ELF-1 (cell line): ENCODE results near the gene PROCA1.

Source experiments
- DNase-seq: peaks from one replicate; pipeline ENCODE4 v3.0.0-alpha.2; 2016; ENCODE audit warnings: low read depth, low spot score

PROCA1 gene, protein sequence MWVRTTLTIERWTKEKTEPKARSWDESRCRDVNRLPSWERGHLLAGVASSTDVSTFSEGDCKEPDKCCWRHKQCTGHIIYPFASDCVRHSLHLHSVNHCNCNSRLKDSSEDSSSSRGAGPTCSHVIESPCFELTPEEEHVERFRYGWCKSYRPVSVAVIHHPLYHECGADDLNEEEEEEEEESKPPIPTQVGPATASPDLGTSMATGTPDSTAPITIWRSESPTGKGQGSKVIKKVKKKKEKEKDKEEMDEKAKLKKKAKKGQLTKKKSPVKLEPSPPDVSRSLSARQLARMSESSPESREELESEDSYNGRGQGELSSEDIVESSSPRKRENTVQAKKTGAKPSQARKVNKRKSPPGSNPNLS

GRCh38 chr17:28711723-28712031, at the start of gene PROCA1:
PROCA1 (minus strand) TSS chr17:28711888; CDS start chr17:28711660, 228 bp downstream.
- no peak for DNase-seq

- DNase-seq: peak; percentile 42
Observed at GRCh38 chr17:28760601-28761562, 49.2 kb upstream of the PROCA1 start.

GRCh38 chr17:28759256-28759865, 47.7 kb upstream of the PROCA1 start:
- DNase-seq: no peak

DNA sequence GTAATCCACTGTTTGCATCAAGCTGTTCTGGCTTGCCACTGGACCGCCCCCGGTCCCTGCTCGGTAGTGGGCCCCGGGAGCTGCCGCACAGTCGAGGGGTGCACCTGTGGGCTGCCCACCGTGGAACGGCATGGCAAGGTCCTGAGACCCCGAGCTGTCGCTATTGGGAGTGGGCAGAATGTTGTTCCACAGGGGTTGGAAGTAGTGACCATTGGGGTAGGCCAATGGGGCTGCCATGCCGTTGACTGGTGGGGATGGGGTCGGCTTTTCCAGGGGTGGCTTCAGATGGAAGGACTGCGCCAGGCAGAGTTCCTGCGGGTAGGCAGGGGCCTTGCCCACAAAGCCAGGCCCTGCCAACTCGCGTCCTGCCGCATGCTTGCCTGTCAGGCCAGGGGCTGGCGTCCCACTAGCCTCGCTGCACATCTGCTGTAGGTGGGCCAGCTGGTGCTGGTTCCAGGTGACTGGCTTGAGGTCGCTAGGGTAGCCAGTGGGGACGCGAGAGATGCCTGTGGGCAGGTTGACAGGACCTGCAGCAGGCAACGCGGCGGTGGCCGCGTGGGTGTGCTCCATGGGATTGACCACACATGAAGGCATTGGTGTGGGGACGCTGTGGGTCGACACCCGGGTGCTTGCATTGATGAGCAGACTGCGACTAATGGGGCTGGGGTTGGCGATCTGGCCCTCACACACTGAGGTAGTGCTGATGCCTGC, 46.9 kb upstream of the PROCA1 start:
- no peak for DNase-seq

DNA sequence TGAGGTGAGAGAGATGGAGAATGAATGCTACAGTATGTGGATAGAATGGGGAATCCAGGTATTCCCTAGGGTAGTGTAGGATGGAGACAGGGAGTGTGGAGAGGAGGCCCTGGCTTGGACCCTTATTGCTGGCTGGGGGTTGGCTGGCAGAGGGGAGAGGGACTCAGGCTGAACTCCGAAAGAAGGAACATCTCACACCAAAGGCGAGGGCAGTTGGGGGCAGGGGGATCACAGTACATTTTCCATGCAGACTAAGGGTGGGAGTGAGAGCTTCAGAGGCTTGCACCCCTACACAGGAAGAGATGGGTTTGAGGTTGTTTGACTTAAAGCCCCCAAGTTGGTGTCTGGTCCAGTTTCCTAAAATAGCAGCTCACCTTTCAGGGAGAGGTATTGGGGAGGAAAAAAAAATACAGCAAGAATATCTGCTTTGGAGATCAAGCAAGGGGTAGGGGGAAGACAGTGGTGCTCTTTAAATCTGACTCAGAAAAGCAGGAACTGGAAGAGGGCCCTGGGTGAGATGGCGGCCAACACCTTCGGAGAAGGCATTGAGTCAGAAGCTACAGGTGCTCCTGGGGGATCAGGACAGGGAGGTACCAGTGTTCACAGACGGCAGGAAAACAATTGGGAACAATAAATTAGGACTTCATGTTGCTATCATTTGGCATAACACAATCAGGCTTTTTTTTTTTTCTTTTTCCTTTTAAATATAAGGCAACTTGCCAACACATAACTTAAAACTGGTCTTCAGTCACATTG, 44.5 kb upstream of the PROCA1 start:
- no peak for DNase-seq

DNA sequence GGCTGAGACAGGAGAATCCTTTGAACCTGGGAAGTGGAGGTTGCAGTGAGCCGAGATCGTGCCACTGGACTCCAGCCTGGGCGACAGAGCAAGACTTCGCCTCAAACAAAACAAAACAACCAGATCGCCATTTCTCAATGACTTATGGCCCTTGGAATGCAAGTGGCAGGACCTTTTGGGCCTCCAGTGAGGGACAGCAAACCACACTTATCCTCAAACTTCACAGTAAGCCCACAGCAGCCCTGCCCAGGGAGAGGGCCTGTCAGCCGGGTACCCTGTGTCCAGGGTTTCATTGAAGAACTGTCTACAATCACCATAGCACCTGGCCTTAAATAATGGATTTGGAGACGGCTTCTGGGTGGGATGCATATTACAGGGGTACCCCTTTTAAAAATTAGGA, 43.8 kb upstream of the PROCA1 start:
- no peak for DNase-seq

- no peak for DNase-seq
Observed at GRCh38 chr17:28751600-28752366, 40.1 kb upstream of the PROCA1 start.

- DNase-seq: peak; percentile 97
Observed at GRCh38 chr17:28750178-28751047, 38.7 kb upstream of the PROCA1 start.

- DNase-seq: no peak
Observed at GRCh38 chr17:28749516-28750177, 38.0 kb upstream of the PROCA1 start.

GRCh38 chr17:28748852-28749515, 37.3 kb upstream of the PROCA1 start:
- no peak for DNase-seq

DNA sequence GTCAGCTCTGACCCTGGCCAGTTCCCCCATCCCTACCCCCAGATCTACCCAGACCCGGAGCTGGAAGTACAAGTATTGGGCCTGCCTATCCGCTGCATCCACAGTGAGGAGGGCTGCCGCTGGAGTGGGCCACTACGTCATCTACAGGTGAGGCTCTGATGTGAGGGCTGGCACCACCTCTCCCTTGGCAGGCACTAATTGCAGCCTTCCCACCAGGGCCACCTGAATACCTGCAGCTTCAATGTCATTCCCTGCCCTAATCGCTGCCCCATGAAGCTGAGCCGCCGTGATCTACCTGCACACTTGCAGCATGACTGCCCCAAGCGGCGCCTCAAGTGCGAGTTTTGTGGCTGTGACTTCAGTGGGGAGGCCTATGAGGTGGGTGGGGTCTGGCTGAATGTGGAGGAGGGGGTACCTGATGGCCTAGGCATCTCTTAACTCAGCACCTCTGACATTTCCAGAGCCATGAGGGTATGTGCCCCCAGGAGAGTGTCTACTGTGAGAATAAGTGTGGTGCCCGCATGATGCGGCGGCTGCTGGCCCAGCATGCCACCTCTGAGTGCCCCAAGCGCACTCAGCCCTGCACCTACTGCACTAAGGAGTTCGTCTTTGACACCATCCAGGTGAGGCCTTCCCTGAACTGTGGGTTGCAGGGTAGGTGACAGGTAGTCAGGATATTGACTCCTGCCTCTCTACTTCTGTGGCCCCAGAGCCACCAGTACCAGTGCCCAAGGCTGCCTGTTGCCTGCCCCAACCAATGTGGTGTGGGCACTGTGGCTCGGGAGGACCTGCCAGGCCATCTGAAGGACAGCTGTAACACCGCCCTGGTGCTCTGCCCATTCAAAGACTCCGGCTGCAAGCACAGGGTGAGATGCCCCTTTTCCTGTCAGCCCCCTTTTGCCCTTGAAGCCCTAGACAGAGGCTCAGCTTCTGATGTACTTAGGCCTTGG, 36.4 kb upstream of the PROCA1 start:
- no peak for DNase-seq

GRCh38 chr17:28747051-28747691, 35.5 kb upstream of the PROCA1 start:
- peak; percentile 96 for DNase-seq

DNA sequence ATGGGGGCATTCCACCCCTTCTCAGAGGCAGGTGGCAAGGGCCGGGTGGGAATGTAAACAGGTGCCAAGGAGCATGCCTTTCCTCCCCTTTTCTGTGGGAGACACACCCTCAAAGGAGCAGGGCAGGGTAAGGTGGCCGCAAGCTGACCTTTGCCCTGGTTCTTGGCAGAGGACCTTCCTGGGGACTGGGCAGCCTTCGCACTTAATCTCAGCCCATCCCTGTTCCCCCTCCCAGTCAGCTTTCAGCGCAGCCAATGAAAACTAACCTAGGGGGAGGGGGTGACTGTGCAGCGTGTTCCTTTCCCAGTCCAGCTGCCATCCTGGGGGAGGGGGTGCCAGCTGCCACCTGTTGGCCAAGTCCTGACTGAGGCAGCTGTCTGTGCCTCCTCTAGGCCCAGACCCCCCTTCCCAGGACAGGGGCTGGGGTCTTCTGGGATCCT, 34.9 kb upstream of the PROCA1 start:
- no peak for DNase-seq

GRCh38 chr17:28745786-28746411, 34.2 kb upstream of the PROCA1 start:
- DNase-seq: peak; percentile 80

DNA sequence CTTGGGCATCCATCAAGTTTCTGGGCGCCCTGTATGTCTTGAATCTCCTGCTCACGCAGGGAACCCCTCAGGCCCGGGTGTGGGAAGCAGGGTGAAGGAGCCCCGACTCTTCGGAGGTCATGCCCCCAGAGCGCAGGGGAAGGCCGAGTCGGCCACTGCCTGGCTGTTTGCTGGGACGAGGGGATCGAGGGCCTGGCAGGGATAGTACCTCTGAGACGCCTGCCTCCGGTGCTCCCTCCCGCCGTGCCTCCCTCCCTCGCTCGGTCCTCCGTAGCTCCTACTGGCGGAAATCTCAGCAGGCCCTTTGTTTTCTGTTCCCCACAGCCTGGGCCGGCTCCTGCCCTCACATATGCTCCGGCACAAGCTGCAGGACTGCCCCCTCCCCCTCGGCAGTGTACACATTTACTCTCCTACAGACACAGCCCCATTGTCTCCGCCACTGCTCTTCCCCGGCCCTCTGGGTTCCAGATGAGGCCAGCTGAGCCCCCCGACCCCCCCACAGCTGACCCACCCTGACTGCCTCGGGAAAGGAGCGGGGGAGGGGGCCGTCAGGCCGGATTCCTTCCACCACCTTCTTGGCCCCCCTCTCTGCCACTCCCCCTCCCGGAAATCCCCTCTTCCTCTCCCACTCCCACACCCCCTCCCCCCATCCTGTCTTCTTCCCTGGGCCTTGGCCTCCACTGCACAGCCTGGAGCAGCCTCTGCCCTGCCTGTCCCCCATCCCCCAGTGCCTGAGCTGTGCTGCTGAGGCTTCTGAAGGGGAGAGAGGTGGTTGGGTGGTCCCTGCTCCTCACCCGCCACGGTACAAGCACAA, 33.5 kb upstream of the PROCA1 start:
- DNase-seq: peak; percentile 90
